Testis (tissue), 2 donors: ENCODE results near the gene JMJD6.

Experiments used
- POLR2A ChIP-seq: fragments of 450-650 bp; IDR thresholded peaks from one replicate; pipeline ENCODE4 v1.6.1; 2017; ENCODE audit warnings: antibody characterized with exemption, mild to moderate bottlenecking, moderate library complexity
- TF ChIP-seq, protein P1 (sequence below), 3 experiments: fragments of 450-650 bp in 2 of 3; fragments of 200-600 bp in 1 of 3; sonication (generic) in 1 of 3; IDR thresholded peaks; one replicate each; pipeline ENCODE4 v1.5.1; 2016 to 2019; ENCODE audit warnings: antibody characterized with exemption in 3 of 3, mild to moderate bottlenecking in 2 of 3, moderate library complexity in 1 of 3

DNA sequence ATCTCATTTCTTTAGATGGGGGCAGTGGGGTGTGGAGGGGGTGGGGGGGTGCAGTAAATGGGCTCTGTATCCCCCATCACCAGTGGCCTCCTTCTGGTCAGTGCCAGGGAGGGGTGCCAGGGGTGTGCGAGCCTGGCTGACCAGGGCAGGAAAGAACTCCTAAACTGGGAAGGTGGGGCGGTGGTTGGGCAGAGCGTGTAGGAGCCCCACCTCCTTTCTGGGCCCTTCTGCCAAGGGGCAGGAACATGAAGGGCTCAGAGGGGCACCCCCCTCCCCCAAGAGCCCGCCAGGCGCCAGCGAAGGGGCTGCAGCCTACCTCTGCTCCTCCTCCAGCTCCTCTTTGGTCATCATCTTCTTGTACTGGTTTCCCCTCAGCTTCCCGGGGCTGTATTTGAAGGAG lies 41.6 kb downstream of the JMJD6 start:
- TF ChIP-seq POLR2A = no peak
- TF ChIP-seq, protein P1, sequence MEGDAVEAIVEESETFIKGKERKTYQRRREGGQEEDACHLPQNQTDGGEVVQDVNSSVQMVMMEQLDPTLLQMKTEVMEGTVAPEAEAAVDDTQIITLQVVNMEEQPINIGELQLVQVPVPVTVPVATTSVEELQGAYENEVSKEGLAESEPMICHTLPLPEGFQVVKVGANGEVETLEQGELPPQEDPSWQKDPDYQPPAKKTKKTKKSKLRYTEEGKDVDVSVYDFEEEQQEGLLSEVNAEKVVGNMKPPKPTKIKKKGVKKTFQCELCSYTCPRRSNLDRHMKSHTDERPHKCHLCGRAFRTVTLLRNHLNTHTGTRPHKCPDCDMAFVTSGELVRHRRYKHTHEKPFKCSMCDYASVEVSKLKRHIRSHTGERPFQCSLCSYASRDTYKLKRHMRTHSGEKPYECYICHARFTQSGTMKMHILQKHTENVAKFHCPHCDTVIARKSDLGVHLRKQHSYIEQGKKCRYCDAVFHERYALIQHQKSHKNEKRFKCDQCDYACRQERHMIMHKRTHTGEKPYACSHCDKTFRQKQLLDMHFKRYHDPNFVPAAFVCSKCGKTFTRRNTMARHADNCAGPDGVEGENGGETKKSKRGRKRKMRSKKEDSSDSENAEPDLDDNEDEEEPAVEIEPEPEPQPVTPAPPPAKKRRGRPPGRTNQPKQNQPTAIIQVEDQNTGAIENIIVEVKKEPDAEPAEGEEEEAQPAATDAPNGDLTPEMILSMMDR (IDR thresholded peaks at IDR 0.05) = no peak
